Muscle of arm (tissue), 12 donors: ENCODE results near the gene MAP4K2. TPM values are rescaled to one million over a fixed set of nuclear protein-coding genes. Genes with fewer than 3 reads are reported as not detected.
A peak's percentile ranks its signal among the peaks of the same experiment; 100 is the strongest.
"Not testable (repeated sequence)": the region's sequence is repeated elsewhere in the genome, so short reads cannot be mapped to it uniquely, and the experiment has no call there.

Experiments
- DNase-seq: peaks from one replicate; pipeline ENCODE4 v3.0.0-alpha.2; 2013
- polyA plus RNA-seq, 12 donors: library from polyadenylated mRNA; unstranded; fragments of 120-200 nt; gene quantifications; one replicate each; pipeline ENCODE4 v1.2.1, GENCODE V29; 2013; ENCODE audit not compliant: insufficient read length in 12 of 12

Gene MAP4K2
- polyA plus RNA-seq, 12 donors = 6.5 to 23.7 (median 10.8) TPM; not detected in 1

DNA sequence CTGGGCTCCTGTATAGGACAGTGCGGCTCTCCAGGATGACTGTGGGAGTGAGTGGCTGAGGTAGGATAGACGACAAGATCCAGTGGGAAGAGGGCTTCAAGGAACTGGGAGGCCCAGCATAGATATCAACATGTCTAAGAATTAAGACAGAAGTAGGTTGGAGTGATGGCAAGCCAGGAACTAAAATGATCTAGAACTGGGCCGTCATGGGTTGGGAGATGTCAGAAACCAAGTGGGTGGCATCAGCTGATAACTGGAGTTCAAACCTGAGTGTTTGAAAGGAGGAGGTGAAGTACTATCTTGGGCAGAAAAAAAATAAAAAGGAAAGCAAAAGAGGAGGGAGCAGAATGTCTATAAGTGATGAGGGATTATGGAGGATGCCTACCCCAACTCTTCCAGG, 14.5 kb upstream of the MAP4K2 start:
- DNase-seq = no peak

DNA sequence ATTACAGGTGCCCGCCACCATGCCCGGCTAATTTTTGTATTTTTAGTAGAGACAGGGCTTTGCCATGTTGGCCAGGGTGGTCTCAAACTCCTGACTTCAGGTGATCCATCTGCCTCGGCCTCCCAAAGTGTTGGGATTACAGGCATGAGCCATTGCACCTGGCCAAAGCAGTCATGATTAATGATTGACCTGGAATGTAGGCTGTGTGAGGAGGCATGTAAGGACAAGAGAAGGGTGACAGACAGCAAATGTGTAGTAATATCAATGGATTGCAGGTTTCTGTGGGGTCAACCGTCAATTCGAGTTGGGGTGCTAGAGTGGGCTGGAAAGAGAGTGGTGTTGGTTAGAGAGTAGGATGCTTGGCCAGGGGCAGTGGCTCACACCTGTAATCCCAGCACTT, 12.4 kb upstream of the MAP4K2 start:
- not testable (repeated sequence) for DNase-seq

DNA sequence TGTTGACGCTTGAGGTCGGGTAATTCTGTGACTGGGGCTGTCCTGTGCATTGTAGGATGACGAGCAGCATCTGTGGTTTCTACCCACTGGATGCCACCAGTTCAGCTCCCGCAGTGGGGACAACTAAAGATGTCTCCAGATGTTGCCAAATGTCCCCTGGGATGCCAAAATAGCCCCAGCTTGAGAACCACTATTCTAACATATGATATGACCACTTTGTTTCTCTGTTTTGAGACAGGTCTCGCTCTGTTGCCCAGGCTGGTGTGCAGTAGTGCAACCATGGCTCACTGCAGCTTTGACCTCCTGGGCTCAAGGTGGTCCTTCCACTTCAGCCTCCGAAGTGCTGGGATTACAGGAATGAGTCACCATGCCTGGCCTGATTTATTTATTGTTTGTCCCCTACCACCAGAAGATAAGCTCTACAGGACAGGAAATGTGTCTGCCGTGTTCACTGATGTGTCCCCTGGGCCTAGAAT, 11.7 kb upstream of the MAP4K2 start:
- no peak for DNase-seq

DNA sequence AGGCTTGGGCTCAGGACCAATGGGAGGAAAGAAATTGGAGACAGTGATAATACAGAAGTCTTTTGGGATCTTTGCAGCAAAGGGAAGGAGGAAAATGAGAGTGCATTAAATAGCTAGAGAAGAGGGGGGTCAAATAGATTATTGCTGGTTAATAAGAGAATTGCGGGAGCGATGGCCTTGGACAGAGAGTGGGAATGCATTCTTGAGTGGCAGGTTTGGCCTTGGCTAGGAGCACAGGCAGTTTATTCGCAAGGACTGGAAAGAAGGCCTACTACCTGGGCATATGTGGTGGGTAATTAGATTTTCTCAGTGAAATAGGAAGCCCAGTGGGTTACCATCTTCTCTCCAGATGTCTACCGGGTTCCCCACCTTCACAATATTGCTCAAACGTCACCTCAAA, 10.8 kb upstream of the MAP4K2 start:
- DNase-seq = no peak

DNA sequence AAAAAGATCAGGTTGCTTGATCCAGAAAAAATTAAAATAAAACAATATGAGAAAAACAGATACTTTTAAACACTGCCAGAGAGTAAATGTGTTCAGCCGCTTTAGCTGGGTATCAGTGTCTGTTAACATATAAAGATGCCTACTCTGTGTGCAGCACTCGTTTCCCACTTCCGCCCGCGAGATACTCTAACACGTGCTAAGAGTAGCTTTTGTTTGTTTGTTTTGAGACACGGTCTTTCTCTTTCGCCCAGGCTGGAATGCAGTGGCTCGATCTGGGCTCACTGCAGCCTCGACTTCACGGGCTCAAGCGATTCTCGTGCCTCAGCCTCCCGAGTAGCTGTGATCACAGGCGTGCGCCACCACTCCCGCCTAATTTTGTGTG, 7.9 kb upstream of the MAP4K2 start:
- DNase-seq = no peak

DNA sequence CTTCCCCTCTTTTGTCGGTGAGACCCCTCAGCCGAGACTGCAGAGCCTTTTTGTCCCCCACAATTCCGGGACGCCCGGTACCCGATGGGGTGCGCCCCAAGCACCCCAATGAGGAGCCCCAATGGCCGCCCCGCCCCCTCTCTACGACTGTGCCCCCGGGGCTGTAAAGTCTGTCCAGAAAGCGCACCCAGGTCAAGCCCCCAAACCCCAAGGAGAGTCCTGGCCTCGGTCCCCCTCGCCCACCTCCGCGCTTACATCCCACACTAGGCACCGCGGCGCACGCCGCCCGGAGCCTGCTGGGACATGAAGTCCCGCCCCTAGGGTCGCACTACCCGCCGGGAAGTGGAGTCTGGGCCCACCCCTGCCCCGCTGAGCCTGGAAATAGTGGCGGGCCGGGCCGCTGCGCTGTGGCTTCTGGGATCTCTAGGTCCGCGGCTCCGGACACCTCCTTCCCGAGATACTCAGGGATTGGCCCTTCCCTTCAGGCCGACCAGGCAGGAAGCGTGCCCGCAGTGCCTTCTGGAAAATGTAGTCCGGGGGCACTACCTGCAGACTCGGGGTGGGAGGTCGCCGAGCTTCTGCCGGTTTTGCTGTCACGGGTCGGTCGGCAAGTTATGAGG, 7.4 kb upstream of the MAP4K2 start, which contains the start of gene MEN1:
Gene MEN1, minus strand, starts transcription at position 281 of the 620 bp plus-strand sequence. CDS start 442 bp downstream, outside the sequence.
- peak; percentile 94 for DNase-seq

DNA sequence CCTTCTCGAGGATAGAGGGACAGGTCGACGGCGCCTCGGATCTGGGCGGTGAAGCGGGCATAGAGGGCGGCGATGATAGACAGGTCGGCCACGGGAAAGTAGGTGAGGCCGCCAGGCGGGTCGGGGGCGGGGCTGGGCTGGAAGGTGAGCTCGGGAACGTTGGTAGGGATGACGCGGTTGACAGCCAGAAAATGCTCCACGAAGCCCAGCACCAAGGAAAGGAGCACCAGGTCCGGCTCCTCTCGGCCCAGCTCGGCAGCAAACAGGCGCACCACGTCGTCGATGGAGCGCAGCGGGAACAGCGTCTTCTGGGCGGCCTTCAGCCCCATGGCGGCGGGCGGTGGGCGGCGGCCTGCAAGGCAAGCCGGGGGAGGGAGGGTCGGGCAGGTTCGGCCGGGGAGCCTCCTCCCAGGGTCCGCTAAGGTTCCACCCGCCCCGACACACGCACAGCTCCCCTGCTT, 6.8 kb upstream of the MAP4K2 start:
- no peak for DNase-seq

DNA sequence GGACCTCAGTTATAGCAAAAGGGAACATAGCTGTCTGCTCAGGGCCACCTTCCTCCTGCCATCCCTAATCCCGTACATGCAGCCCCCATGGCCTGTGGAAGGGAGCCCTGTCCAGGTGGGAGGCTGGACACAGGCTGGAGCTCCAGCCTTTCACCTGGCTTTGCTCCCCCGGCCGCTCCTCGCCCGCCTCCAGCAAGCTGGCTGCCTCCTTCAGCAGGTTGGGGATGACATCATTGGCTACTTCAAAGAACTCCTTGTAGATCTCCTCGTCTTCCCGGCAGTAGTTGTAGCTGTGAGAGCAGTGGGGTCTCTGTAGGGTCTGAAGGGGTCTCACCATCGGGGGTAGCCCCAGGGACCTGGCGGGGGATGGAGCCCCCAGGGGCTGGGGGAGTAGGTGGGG, 2.5 kb upstream of the MAP4K2 start:
- no peak for DNase-seq

DNA sequence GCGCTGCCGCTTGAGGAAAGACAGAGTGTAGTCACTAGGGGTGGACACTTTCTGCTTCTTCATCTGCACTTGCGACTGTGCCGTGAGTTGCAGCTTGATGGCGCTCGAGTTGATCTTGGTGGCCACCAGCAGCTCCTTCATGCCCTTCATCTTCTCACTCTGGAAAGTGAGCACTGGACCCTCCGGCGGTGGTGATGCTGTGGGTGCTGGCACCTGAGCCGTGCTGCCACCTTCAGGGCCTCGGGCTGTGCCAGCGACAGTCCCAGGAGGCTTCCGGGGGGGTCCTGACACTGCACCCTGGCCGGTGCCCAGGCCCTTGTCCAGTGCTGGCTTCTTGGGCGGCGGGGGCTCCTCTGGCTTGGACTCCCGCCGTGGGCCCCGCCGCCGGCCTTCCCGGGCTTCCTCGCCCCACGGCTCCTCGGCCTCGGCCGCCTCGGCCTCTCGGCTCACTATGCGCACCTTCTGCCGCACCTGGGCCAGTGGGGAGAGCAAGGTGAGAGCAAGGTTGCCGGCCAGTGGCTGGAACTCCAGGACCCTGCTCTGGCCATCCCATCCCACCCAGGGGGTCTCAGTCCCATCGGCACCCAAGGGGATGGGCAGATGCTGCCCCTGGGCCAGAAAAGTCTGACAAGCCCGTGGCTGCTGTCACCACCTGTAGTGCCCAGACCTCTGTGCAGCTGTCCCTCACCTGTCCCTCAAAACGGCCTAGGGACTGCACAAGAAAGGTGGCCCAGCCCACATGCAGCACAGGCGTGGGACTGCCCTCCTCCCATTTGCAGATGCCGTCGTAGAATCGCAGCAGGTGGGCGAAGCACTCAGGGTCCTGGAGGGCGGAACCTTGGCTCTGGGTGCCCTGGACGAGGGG, 1.6 kb upstream of the MAP4K2 start:
- no peak for DNase-seq

DNA sequence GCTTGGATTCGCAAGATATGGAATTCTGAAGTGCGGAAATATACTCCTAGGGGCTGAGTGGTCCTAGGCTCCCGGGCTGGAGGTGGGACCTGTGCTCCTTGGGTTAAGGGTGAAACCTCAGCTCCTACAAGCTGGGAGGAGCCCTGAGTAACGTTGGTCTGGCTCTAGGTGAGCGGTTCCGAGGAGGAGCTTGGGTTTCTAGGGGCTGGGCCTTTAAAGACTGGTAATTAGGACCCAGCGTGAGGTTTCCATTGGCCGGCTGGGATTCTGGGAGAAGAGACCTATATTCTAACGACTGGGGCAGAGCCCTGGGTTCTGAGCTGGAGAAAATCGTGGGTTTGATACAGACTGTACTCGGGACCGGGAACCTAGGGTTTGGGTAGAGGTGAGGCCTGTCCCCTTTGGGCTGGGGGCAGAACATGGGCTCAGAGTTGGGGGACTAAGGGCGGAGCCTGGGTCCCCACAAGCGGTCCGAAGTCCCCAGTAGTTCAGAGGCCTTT, 882 bp upstream of the MAP4K2 start:
- DNase-seq = no peak

DNA sequence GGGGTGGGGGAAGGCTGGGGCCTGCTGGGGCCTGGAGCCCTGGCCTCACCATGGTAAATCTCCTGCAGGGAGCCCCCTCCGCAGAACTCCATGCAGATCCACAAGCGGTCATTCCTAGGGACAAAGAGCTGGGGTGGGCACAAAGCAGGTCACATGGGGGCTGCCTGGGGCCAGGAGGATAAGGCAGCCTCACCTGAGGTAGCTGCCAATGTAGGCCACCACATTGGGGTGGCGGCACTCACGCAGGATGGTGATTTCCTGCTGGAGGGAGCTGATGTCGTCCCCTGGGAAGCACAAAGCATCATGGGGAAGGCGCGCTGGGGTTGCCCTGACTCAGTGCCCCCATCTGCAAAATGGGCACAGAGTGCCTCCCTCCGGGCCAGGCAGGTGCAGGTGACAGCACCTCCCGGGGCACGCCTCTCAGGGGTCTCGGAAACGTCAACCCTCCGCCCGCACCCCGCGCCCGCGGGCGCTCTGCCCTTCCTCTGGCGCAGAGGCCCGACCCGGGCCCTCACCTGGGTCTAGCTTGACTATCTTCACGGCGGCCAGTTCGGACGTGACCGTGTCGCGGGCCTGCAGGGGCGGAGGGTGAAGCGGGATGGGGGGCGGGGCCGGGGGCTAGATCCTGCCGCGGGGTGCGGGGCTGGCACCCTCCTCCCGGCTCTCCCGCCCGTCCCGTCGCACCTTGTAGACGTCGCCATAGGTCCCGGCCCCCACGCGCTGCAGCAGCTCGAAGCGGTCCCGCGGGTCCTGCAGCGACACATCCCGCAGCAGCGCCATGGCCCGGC, 450 bp downstream of the MAP4K2 start:
- DNase-seq = no peak

DNA sequence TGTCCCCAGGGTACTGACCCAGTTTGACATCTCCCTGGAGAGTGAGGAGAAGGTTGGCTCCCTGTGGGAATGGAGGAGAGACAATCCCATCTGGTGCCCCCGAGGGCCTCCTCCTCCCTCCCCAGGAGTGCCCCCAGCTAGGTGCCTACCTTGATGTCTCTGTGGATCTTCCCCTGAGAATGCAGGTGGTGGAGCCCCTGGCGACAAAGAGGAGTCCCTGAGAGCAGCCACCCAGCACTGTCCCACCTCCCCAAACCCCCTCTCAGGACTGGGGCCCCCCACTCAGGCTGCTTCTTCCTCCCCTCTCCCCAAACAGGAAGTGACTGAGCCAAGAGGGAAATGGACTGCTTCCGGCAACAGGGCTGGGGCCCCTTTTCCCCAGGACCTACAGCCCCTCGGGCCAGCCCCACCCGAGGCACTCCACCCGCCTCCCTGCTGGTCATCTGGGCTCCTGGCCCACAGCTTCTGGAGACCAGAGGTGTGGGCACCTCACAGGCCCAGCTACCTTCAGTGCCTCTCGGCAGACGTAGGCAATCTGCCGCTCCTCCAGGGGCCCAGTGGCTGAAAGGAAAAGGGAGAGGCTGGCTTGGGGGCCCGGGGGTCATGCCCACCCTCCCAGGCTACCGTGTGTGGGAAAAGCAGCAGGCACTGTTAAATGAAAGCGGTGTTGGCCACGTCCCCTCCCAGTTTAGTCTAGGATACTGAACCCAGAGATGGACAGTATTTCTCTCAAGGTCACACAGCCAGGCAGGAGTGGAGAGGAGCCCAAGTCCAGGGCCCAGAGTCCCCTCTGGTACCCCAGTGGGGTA, 1.2 kb downstream of the MAP4K2 start:
- DNase-seq = no peak

DNA sequence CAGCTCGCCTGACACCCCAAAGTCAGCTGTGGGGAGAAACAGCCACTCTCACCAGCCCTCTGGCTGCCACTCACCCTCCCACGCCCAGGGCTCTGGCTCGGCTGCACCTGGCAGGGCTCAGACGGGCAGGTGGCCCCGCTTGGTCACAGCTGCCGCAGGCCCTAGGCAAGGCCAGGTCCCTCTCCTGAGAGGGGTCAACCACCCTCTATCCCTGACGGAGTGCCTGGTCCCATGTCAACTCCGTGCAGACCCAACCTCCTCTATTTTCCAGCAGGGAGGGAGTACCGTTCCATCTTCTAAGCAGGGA, 1.9 kb downstream of the MAP4K2 start:
- DNase-seq = no peak

DNA sequence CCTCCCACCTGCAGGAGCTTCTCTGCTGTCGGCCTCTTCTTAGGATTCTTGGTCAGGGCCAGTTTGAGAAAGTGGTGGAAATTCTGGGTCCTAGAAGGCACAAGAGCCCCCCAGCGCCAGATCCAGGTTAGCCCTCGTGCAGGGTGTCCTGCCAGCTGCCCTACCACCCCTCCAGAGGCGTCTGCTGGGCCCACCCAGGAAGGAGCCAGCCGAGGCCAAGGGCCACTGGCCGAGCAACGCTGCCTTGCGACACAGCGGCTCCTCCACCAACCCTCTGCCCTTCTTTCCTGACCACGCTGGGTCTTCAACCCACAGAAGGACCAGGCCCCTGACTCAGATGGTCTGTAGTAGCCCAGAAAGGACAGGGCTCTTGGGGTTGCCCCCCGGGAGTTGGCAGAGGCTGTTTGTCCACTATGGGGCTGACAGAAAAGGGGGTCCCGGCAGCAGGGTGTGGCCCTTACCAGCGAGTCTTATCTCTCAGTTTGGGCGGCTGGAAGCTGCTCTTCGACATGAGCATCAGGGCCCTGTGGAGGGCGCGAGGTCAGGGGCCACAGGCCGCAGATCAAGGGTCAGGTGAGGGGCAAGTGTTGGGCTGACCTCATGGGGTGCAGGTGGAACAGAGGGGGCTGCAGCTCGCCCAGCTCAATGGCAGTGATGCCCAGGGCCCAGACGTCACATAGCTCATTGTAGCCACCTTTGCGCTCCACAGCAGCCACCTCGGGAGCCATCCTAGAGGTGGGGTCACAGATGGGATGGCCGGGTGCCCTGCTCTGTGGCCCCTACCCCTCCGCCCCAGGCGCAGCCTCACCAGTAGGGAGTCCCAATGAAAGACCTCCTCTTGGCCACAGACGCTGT, 2.5 kb downstream of the MAP4K2 start:
- no peak for DNase-seq

DNA sequence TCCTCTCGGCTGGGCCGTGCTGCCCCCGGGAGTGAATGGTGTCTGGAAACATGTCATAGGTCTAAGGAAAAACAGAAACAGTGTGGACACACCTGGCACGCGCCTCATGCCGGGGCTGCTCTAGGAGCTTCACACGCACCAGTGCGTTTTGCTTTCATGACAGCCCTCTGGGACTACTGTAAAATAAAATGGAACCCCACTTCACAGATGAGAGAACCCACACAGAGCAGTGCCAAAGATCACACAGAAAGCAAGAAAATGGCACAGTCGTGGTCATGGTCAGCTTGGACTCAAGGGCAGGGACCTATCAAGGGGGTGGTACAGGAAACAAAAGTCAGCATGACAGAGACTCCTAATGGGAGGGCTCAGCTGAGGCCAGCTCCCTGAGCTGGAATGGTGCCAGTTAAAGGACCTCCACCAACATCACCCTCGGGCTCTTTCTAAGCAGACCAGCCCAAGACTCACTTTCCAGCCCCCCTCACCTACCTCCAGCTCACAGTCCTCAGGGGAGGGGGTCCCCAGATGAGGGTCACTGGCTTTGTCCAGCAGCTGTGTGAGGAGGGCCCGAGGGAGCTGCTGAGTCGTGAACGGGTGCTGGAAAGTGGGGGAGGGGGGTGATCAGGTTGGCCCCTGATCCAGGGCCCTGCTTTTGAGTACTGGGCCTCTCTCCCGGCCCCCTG, 3.3 kb downstream of the MAP4K2 start:
- no peak for DNase-seq

DNA sequence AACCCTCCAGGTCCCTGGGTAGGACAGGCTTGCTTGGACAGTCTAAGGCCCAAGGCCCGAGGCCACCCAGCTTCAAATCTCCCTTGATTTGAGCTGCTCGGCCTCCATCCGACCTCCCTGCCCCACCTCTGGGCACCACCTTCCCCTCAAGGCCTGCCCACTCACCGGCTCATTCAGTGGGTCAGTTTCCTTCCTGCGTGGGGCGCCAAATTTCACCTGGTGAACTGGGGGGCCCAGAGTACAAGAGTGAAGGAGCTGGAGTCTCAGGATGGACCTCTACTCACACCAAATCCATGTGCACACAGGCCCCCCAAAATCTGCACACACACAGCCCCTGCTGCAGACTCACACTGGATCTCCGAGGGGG, 3.8 kb downstream of the MAP4K2 start:
- no peak for DNase-seq

DNA sequence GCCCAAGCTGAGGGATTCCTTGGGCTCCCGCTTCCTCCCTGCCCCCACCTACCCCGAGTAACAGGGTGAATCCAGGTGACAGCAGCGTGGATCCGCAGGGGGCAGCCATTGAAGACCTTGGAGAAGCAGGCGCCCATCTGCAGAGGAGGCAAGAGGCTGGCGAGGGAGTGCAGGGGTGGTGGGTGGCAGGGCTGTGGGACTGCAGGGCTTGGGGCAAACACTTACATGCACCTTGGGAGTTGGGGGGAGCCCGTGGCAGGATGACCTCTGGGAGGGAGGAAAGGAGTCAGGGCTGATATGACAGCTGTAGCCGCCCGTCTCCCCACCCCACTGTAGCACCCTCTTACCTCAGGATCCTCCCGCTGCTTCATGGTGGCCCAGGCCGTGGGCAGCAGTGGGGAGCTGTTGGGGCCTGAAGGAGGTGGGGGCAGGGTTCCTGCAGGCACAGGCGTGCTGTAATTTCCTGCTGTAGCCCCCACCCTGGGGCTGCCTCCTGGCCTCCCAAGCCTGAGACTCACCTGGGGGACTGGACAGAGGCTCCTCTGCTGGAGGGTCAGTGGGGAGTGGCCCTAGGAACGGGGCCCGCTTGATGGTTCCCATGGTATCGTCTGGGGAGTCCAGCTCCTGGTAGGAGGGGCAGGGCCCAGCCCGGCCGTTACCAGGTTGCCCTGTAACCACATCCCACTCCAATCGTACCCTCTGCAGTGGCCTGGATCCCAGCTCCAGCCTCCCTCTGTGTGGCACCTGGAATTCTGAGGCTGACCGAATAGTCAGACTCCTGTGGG, 6.1 kb downstream of the MAP4K2 start:
- DNase-seq = no peak

DNA sequence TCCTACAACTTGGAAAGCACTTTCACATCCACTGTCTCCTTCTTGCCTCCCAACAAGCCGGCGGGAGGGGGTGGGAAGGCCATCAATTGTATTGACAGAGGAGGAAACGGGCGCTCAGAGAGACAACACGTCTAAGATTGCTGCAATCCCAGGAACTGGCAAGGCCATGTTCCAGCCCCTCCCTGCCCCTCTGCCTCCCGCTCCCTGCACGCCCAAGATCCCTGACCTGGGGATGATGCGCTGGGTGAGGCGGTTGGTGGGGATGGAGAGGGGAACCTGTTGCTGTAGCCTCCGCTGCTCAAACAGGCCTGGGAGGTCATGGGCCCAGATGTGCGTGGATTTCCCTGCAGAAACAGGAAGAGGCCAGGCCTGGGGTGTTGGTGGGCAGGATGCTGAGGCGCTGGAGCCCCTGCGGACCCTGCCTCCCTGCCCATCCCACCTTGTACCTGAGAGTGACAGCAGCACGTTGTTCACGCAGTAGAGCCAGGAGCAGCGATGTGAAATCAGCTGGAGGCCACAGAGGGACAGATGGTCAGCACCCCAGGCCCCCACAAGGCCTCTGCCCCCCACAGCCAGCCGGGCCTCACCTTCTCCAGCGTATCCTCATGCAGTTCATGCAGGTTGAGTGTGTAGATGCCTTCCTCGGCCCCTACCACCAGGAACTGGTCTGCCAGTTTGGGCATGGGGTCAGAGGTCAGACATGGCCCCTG, 6.8 kb downstream of the MAP4K2 start:
- DNase-seq = no peak
